ENCODE measurements around the gene INAVA. TPM values are rescaled to one million over a fixed set of nuclear protein-coding genes. Genes with fewer than 3 reads are reported as not detected.

The INAVA gene
- total and polyA plus RNA-seq, 10 of the 15 experiments (the other 5 are each of a cell fraction or from before 2014, with no cell fraction given), result 3.6 to 15.4 (median 9.5) TPM

GRCh38 chr1:200919386-200919785 is 24.7 kb downstream of the INAVA start:
- H3K79me2 ChIP-seq (ENCODE audit: control insufficient read depth, insufficient read depth, low read length), result no peaks in the 10 kb centered on the region
- CTCF ChIA-PET, result interaction anchor here (1.4 to 1.7 kb wide), 3 partner anchors 12 to 52 kb away, joined by 4 to 6 read pairs (median 4); no protein-coding TSS in a partner anchor
- H3K4me2 ChIP-seq (ENCODE audit: control insufficient read depth, insufficient read depth), result no peak overlapping the region
- no peaks in the 10 kb centered on the region for H4K20me1 ChIP-seq (ENCODE audit: control insufficient read depth, insufficient read depth)
- SMC1A ChIA-PET (ENCODE audit: uncharacterized antibody, unreplicated experiment), result interaction anchor here (1.1 kb wide), 1 partner anchor 50 kb away, joined by 3 read pairs; no protein-coding TSS in a partner anchor
- no peak overlapping the region for H2AFZ ChIP-seq (ENCODE audit: control insufficient read depth, low read depth, low read length)
- no peak overlapping the region for H3K9ac ChIP-seq (ENCODE audit: control insufficient read depth, insufficient read depth, low read length)
- in situ Hi-C loops (cut with MboI) (no loop called here), intact Hi-C loops (cut with micrococcal nuclease; ENCODE audit: unreplicated experiment) (no loop called here)
- no peaks in the 10 kb centered on the region for H3K9me3 ChIP-seq (replicated peaks; ENCODE audit: control insufficient read depth, insufficient read depth, low read length)
- TF ChIP-seq REST (IDR thresholded peaks at IDR 0.05; ENCODE audit: low read depth, low read length), result no peak
- TF ChIP-seq CHD1 (IDR thresholded peaks at IDR 0.05; ENCODE audit: low read depth, low read length), result no peak
- TF ChIP-seq POLR2AphosphoS5 (IDR thresholded peaks at IDR 0.05; ENCODE audit: low read length), result no peak
- no peak for TF ChIP-seq NBN (IDR thresholded peaks at IDR 0.05)
- TF ChIP-seq ZNF687 (IDR thresholded peaks at IDR 0.05), result no peak
- TF ChIP-seq HDAC2 (IDR thresholded peaks at IDR 0.05), result no peak
- TF ChIP-seq MEF2A (IDR thresholded peaks at IDR 0.05; ENCODE audit: insufficient read depth, low read depth, low read length), result no peak
- DNase-seq (ENCODE audit: low read depth, low spot score) (no peak), ATAC-seq (no peak), FAIRE-seq (no peak)
- RAD21 ChIA-PET (ENCODE audit: unreplicated experiment), result interaction anchor here (0.6 kb wide), 1 partner anchor 31 kb away, joined by 3 read pairs; no protein-coding TSS in a partner anchor
- whole genome bisulfite sequencing (ENCODE audit: insufficient coverage, insufficient replicate concordance, low lambda C conversion rate, missing lambda C conversion rate), result 92% methylated on average over 2 of the region's 2 CpGs
- no TSS peak for BruUV-seq (replicated peaks)
- no peak overlapping the region for H3K4me3 ChIP-seq
- H3K27me3 ChIP-seq (replicated peaks in 1 of 2; ENCODE audit: control insufficient read depth in 2 of 2, insufficient read depth in 2 of 2, low read length in 1 of 2), result no peaks in the 10 kb centered on the region
- POLR2A ChIA-PET, result no interaction called here
- no peak overlapping the region for H3K27ac ChIP-seq (ENCODE audit: control insufficient read depth, insufficient read depth)
- no peaks in the 10 kb centered on the region for H3K4me1 ChIP-seq (ENCODE audit: control insufficient read depth, insufficient read depth, low read length)
- H3K36me3 ChIP-seq (ENCODE audit: control insufficient read depth in 2 of 2, insufficient read depth in 2 of 2, low read length in 1 of 2), result no peaks in the 10 kb centered on the region

Data from GM12878 (cell line).